GM23338 (cell line): Measurements from ENCODE around the gene NPTXR. TPM values are rescaled to one million over a fixed set of nuclear protein-coding genes. Genes with fewer than 3 reads are reported as not detected.

Experiments
- ATAC-seq: fragments of 200-7000 bp; cut with Tn5 transposase; 3 replicates; pipeline ENCODE4 v1.9.1; 2020
- DNase-seq: peaks from one replicate; pipeline ENCODE4 v3.0.0-alpha.2; 2015; ENCODE audit warnings: low spot score
- H2AFZ ChIP-seq: fragments of 200-600 bp; sonication (generic); 2 replicates; pipeline ENCODE4 v1.8.0; 2016; ENCODE audit warnings: antibody characterized with exemption, mild to moderate bottlenecking, moderate library complexity
- H3F3A ChIP-seq: fragments of 200-600 bp; sonication (generic); replicated peaks from 2 replicates; pipeline ENCODE4 v1.8.0; 2017; ENCODE audit warnings: antibody characterized with exemption, mixed run types, low read depth
- H3K27ac ChIP-seq: fragments of 200-600 bp; sonication (generic); 2 replicates; pipeline ENCODE4 v1.6.1; 2016; ENCODE audit warnings: low read depth
- H3K27me3 ChIP-seq: fragments of 200-600 bp; sonication (generic); 2 replicates; pipeline ENCODE4 v1.8.0; 2016; ENCODE audit warnings: mild to moderate bottlenecking, mixed run types, moderate library complexity; ENCODE audit not compliant: insufficient read depth
- H3K36me3 ChIP-seq: fragments of 200-600 bp; sonication (generic); 2 replicates; pipeline ENCODE4 v1.8.0; 2016; ENCODE audit warnings: mild to moderate bottlenecking; ENCODE audit not compliant: insufficient read depth
- H3K4me1 ChIP-seq: fragments of 200-600 bp; sonication (generic); 2 replicates; pipeline ENCODE4 v1.8.0; 2016; ENCODE audit warnings: mild to moderate bottlenecking, moderate library complexity; ENCODE audit not compliant: insufficient read depth
- H3K4me2 ChIP-seq: fragments of 200-600 bp; sonication (generic); 2 replicates; pipeline ENCODE4 v1.7.1; 2017; ENCODE audit warnings: mixed run types
- H3K4me3 ChIP-seq: fragments of 200-600 bp; sonication (generic); 2 replicates; pipeline ENCODE4 v1.6.1; 2016; ENCODE audit warnings: mixed run types
- H3K79me2 ChIP-seq: fragments of 200-600 bp; sonication (generic); replicated peaks from 2 replicates; pipeline ENCODE4 v1.8.0; 2017; ENCODE audit warnings: mild to moderate bottlenecking; ENCODE audit not compliant: insufficient read depth
- H3K9me2 ChIP-seq: fragments of 200-600 bp; sonication (generic); 2 replicates; pipeline ENCODE4 v1.8.0; 2017; ENCODE audit not compliant: insufficient read depth
- H4K20me1 ChIP-seq: fragments of 200-600 bp; sonication (generic); replicated peaks from 2 replicates; pipeline ENCODE4 v1.8.0; 2017; ENCODE audit warnings: mild to moderate bottlenecking; ENCODE audit not compliant: insufficient read depth
- H3K27ac Mint-ChIP-seq: 2 replicates; pipeline ENCODE4 v1.8.0; 2020; ENCODE audit warnings: inconsistent platforms, mild to moderate bottlenecking, moderate library complexity, mixed read lengths
- H3K27me3 Mint-ChIP-seq: 3 replicates; pipeline ENCODE4 v1.8.0; 2022; ENCODE audit warnings: low read depth, mild to moderate bottlenecking, moderate library complexity, mixed read lengths, inconsistent platforms; ENCODE audit not compliant: insufficient read depth, poor library complexity
- H3K36me3 Mint-ChIP-seq: 3 replicates; pipeline ENCODE4 v1.8.0; 2021; ENCODE audit warnings: low read depth, mild to moderate bottlenecking, inconsistent platforms, moderate library complexity, mixed read lengths
- H3K4me1 Mint-ChIP-seq: 3 replicates; pipeline ENCODE4 v1.8.0; 2020; ENCODE audit warnings: mild to moderate bottlenecking, inconsistent platforms, mixed read lengths
- H3K4me3 Mint-ChIP-seq: 3 replicates; pipeline ENCODE4 v1.8.0; 2021; ENCODE audit warnings: moderate library complexity, mild to moderate bottlenecking, inconsistent platforms, mixed read lengths
- H3K9me3 Mint-ChIP-seq: 3 replicates; pipeline ENCODE4 v1.8.0; 2020; ENCODE audit warnings: moderate library complexity, mild to moderate bottlenecking, inconsistent platforms, mixed read lengths
- CREB1 ChIP-seq: fragments of 250-450 bp; sonication (Bioruptor Pico); IDR thresholded peaks from 2 replicates; pipeline ENCODE4 v1.5.0; 2020; ENCODE audit warnings: low read depth, mild to moderate bottlenecking, moderate library complexity
- CTCF ChIP-seq, 2 experiments: fragments of 200-600 bp in 1 of 2; sonication (generic) in 1 of 2; conservative IDR thresholded peaks; 2 replicates each; pipeline versions ENCODE4 v1.5.1 to v1.6.1; 2016 to 2017; ENCODE audit warnings: antibody characterized with exemption in 2 of 2, low read depth in 2 of 2, mild to moderate bottlenecking in 2 of 2, moderate library complexity in 1 of 2
- ETS1 ChIP-seq: IDR thresholded peaks from 2 replicates; pipeline ENCODE4 v1.6.1; 2016; ENCODE audit warnings: antibody characterized with exemption
- EZH2 ChIP-seq: fragments of 200-600 bp; sonication (generic); IDR thresholded peaks from one replicate; pipeline ENCODE4 v1.8.0; 2017; ENCODE audit warnings: antibody characterized with exemption, mild to moderate bottlenecking, low read depth; ENCODE audit not compliant: unreplicated experiment
- JUNB ChIP-seq: IDR thresholded peaks from one replicate; pipeline ENCODE4 v1.6.1; 2016; ENCODE audit warnings: antibody characterized with exemption; ENCODE audit not compliant: unreplicated experiment
- POLR2AphosphoS5 ChIP-seq: IDR thresholded peaks from 2 replicates; pipeline ENCODE4 v1.6.1; 2016; ENCODE audit warnings: antibody characterized with exemption, low read depth
- REST ChIP-seq: IDR thresholded peaks from one replicate; pipeline ENCODE4 v1.6.1; 2018; ENCODE audit warnings: antibody characterized with exemption; ENCODE audit not compliant: unreplicated experiment
- STAT1 ChIP-seq: IDR thresholded peaks from one replicate; pipeline ENCODE4 v1.6.1; 2016; ENCODE audit warnings: antibody characterized with exemption; ENCODE audit not compliant: unreplicated experiment
- ZNF114 ChIP-seq: fragments of 250-450 bp; sonication (Bioruptor Pico); IDR thresholded peaks from 2 replicates; pipeline ENCODE4 v1.5.0; 2020; ENCODE audit warnings: mild to moderate bottlenecking, moderate library complexity
- ZNF331 ChIP-seq: fragments of 250-450 bp; sonication (Bioruptor Pico); IDR thresholded peaks from 2 replicates; pipeline ENCODE4 v1.5.0; 2020; ENCODE audit warnings: low read depth, mild to moderate bottlenecking, moderate library complexity
- polyA plus RNA-seq: library from polyadenylated mRNA; unstranded; fragments of >200 nt; fragmentation: Nextera tagmentation; extraction: Ambion mirVana; gene quantifications from 2 replicates; pipeline ENCODE4 v1.2.1, GENCODE V29; 2016
- total RNA-seq: library from RNA; depleted of rRNA; stranded (reverse); fragments of >200 nt; shearing (Covaris generic); gene quantifications from 2 replicates; pipeline ENCODE4 v1.2.3, GENCODE V29; 2014

NPTXR gene
- total and polyA plus RNA-seq, 2 experiments from 2014 or later, result 0.89 to 13.4 TPM

GRCh38 chr22:38799265-38800002, 44.4 kb downstream of the NPTXR start:
- H2AFZ ChIP-seq, result no peak overlapping the region

GRCh38 chr22:38798496-38798895, 45.3 kb downstream of the NPTXR start:
- H3F3A ChIP-seq, result no peaks in the 10 kb centered on the region
- no peak overlapping the region for H3K4me2 ChIP-seq
- no peak overlapping the region for H2AFZ ChIP-seq
- peaks cover 11% of the 10 kb centered on the region; the same call in 1 of the 2 replicates for H3K4me1 ChIP-seq
- H3K4me3 ChIP-seq, result no peak overlapping the region
- no peaks in the 10 kb centered on the region for H3K79me2 ChIP-seq
- no peak for ATAC-seq
- Mint-ChIP-seq H3K9me3 (no peaks in the 10 kb centered on the region), H3K4me3 (no peak overlapping the region), H3K36me3 (peaks cover 3% of the 10 kb centered on the region; the same call in 1 of the 3 replicates), H3K4me1 (peaks cover 5% of the 10 kb centered on the region; the same call in 2 of the 3 replicates), H3K27me3 (peaks cover 11% of the 10 kb centered on the region), H3K27ac (no peak overlapping the region)
- H3K36me3 ChIP-seq, result no peaks in the 10 kb centered on the region
- H3K27ac ChIP-seq, result no peak overlapping the region
- no peak for DNase-seq
- H4K20me1 ChIP-seq, result no peaks in the 10 kb centered on the region
- peaks cover 4% of the 10 kb centered on the region for H3K9me2 ChIP-seq
- peaks cover 9% of the 10 kb centered on the region; the same call in 1 of the 2 replicates for H3K27me3 ChIP-seq
- TF ChIP-seq EZH2 (no peak), POLR2AphosphoS5 (no peak), ETS1 (no peak), JUNB (no peak), CREB1 (CRISPR knock-in tag) (no peak), CTCF (conservative IDR thresholded peaks at IDR 0.05; ENCODE audit: low read depth in 2 of 2) (no peak), ZNF331 (no peak), ZNF114 (CRISPR knock-in tag) (no peak), STAT1 (no peak), REST (no peak)

More at GRCh38 chr22:38799265-38800002, 44.4 kb downstream of the NPTXR start:
- Histone ChIP-seq H3K27ac (no peak overlapping the region), H3K9me2 (peaks cover 4% of the 10 kb centered on the region), H3K4me2 (no peak overlapping the region), H4K20me1 (no peaks in the 10 kb centered on the region), H3K79me2 (no peaks in the 10 kb centered on the region), H3K36me3 (no peaks in the 10 kb centered on the region), H3K27me3 (peaks cover 9% of the 10 kb centered on the region; the same call in 1 of the 2 replicates), H3F3A (peaks cover 4% of the 10 kb centered on the region; the same call in 1 of the 2 replicates), H3K4me1 (peaks cover 11% of the 10 kb centered on the region; the same call in 1 of the 2 replicates), H3K4me3 (no peak overlapping the region)
- H3K9me3 Mint-ChIP-seq, result no peaks in the 10 kb centered on the region
- H3K4me3 Mint-ChIP-seq, result no peak overlapping the region
- no peak overlapping the region for H3K27ac Mint-ChIP-seq
- H3K27me3 Mint-ChIP-seq, result peaks cover 14% of the 10 kb centered on the region
- H3K4me1 Mint-ChIP-seq, result peaks cover 5% of the 10 kb centered on the region
- H3K36me3 Mint-ChIP-seq, result peaks cover 3% of the 10 kb centered on the region; the same call in 1 of the 3 replicates
- DNase-seq, result no peak
- no peak for ATAC-seq
- TF ChIP-seq POLR2AphosphoS5 (no peak), STAT1 (no peak), EZH2 (no peak)
